CD4-positive, alpha-beta T cell (primary cell): Measurements from ENCODE around the gene ANKDD1B. TPM values are rescaled to one million over a fixed set of nuclear protein-coding genes. Genes with fewer than 3 reads are reported as not detected.

Experiments used
- ATAC-seq: fragments of 200-7000 bp; cut with Tn5 transposase; one replicate; pipeline ENCODE4 v1.10.0; 2022; ENCODE audit warnings: mild to moderate bottlenecking; ENCODE audit not compliant: poor library complexity
- CTCF ChIA-PET: fragments of 350-600 bp; sonication (Branson Sonifier 250); formaldehyde crosslinking; loops from one replicate; lab custom pipeline; 2021; ENCODE audit warnings: antibody characterized with exemption, inconsistent platforms; lab: Charles Lee
- POLR2A ChIA-PET: fragments of 350-600 bp; sonication (Branson Sonifier 250); formaldehyde crosslinking; loops from one replicate; lab custom pipeline; 2021; ENCODE audit warnings: antibody characterized with exemption, inconsistent platforms; lab: Charles Lee
- DNase-seq, 14 experiments: peaks; one replicate each; pipeline ENCODE4 v3.0.0-alpha.2; 2013 to 2020; ENCODE audit warnings: mixed read lengths in 2 of 14
- H3K27ac ChIP-seq, 2 donors: one replicate each; pipeline versions ENCODE4 v1.5.1 to v1.7.0; 2013; ENCODE audit warnings: low read length in 2 of 2, low read depth in 1 of 2, mild to moderate bottlenecking in 1 of 2
- H3K27me3 ChIP-seq, 2 experiments: 1 replicate in 1 of 2; 2 replicates in 1 of 2; pipeline versions ENCODE4 v1.6.1 to v1.7.0; 2013; ENCODE audit warnings: low read length in 2 of 2, control low read depth in 1 of 2, mild to moderate bottlenecking in 1 of 2, moderate library complexity in 1 of 2; ENCODE audit not compliant: insufficient read depth in 2 of 2, control insufficient read depth in 1 of 2
- H3K36me3 ChIP-seq: one replicate; pipeline ENCODE4 v1.6.1; 2013; ENCODE audit warnings: low read length, control low read depth; ENCODE audit not compliant: insufficient read depth
- H3K4me1 ChIP-seq: one replicate; pipeline ENCODE4 v1.6.1; 2013; ENCODE audit warnings: low read length, control low read depth; ENCODE audit not compliant: insufficient read depth
- H3K4me3 ChIP-seq: one replicate; pipeline ENCODE4 v1.5.1; 2013; ENCODE audit warnings: mild to moderate bottlenecking, low read length, moderate library complexity
- H3K9me3 ChIP-seq, 2 experiments: 1 replicate in 1 of 2; 2 replicates in 1 of 2; pipeline versions ENCODE4 v1.6.1 to v1.7.0; 2013; ENCODE audit warnings: low read length in 2 of 2, mild to moderate bottlenecking in 2 of 2, control low read depth in 1 of 2, moderate library complexity in 1 of 2; ENCODE audit not compliant: control insufficient read depth in 1 of 2, insufficient read depth in 1 of 2
- H3K27ac Mint-ChIP-seq: one replicate; pipeline ENCODE4 v1.8.0; 2020; ENCODE audit warnings: mixed read lengths
- H3K27me3 Mint-ChIP-seq: one replicate; pipeline ENCODE4 v1.8.0; 2021; ENCODE audit warnings: mixed read lengths
- H3K36me3 Mint-ChIP-seq: one replicate; pipeline ENCODE4 v1.8.0; 2021; ENCODE audit warnings: low read depth, mixed read lengths
- H3K4me1 Mint-ChIP-seq: one replicate; pipeline ENCODE4 v1.8.0; 2021; ENCODE audit warnings: low read depth, mixed read lengths
- H3K4me3 Mint-ChIP-seq: one replicate; pipeline ENCODE4 v1.8.0; 2020; ENCODE audit warnings: mild to moderate bottlenecking, mixed read lengths
- H3K9me3 Mint-ChIP-seq: one replicate; pipeline ENCODE4 v1.8.0; 2020; ENCODE audit warnings: mixed read lengths
- intact Hi-C, 2 experiments: fragments of 100-400 bp; cut with DNase I in 1 of 2; cut with micrococcal nuclease in 1 of 2; formaldehyde crosslinking; loops; one replicate each; pipeline versions ENCODE4 v1.15.1 to v1.9.0; 2023 to 2025; cut with DNase I, micrococcal nuclease
- total RNA-seq, 174 experiments: library from RNA in 2 of 174; stranded (reverse) in 2 of 174; gene quantifications; one replicate each; pipeline ENCODE4 v1.2.3 and lab custom pipeline; 2021 to 2026
- TF ChIP-seq, protein P1 (sequence below): fragments of 200-600 bp; IDR thresholded peaks from one replicate; pipeline ENCODE4 v1.8.0; 2022; ENCODE audit warnings: antibody characterized with exemption, mild to moderate bottlenecking

The ANKDD1B gene
- total RNA-seq, 2 experiments from 2014 or later = 0.30 TPM; not detected in 1

DNA sequence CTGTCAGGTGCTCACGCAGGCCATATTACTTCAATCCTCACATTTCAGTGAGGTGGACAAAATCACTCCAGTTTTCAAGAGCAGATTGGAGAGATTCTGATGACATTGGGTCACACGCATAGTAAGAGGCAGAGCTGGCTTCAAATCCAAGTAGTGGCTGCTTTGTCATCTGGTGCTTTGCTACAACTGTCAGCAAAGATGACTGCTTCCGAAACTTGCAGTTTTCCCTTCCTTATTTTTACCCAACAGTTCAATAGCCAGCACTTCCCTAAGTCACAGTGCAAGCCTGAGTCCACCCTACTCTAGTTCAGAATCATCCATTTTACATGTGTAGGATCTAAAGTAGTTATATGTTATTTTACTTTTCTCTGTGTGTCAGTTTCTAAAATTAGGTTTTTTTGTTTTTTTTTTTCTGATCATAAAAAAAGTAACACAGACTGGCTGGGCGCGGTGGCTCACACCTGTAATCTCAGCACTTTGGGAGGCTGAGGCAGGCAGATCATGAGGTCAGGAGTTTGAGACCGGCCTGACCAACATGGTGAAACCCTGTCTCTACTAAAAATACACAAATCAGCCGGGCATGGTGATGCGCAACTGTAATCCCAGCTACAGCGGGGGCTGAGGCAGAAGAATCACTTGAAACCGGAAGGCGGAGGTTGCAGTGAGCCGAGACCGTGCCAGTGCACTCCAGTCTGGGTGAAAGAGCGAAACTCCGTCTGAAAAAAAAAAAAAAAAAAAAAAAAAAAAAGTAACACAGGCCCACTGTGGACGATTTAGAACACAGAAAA, 49.6 kb downstream of the ANKDD1B start:
- Histone ChIP-seq H3K4me3 (no peak overlapping the region), H3K27ac (no peak overlapping the region), H3K9me3 (no peaks in the 10 kb centered on the region), H3K4me1 (no peaks in the 10 kb centered on the region), H3K27me3 (no peaks in the 10 kb centered on the region), H3K36me3 (no peaks in the 10 kb centered on the region)
- no peaks in the 10 kb centered on the region for H3K9me3 Mint-ChIP-seq
- H3K4me1 Mint-ChIP-seq = no peaks in the 10 kb centered on the region
- H3K27ac Mint-ChIP-seq = no peak overlapping the region
- intact Hi-C loops = no loop called here
- H3K27me3 Mint-ChIP-seq = no peaks in the 10 kb centered on the region
- H3K36me3 Mint-ChIP-seq = no peaks in the 10 kb centered on the region
- POLR2A ChIA-PET = no interaction called here
- DNase-seq (peak in 2 of 14 experiments; percentile 24 to 30), ATAC-seq (no peak)
- no peak overlapping the region for H3K4me3 Mint-ChIP-seq
- CTCF ChIA-PET = no interaction called here
- TF ChIP-seq, protein P1, sequence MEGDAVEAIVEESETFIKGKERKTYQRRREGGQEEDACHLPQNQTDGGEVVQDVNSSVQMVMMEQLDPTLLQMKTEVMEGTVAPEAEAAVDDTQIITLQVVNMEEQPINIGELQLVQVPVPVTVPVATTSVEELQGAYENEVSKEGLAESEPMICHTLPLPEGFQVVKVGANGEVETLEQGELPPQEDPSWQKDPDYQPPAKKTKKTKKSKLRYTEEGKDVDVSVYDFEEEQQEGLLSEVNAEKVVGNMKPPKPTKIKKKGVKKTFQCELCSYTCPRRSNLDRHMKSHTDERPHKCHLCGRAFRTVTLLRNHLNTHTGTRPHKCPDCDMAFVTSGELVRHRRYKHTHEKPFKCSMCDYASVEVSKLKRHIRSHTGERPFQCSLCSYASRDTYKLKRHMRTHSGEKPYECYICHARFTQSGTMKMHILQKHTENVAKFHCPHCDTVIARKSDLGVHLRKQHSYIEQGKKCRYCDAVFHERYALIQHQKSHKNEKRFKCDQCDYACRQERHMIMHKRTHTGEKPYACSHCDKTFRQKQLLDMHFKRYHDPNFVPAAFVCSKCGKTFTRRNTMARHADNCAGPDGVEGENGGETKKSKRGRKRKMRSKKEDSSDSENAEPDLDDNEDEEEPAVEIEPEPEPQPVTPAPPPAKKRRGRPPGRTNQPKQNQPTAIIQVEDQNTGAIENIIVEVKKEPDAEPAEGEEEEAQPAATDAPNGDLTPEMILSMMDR = no peak

GRCh38 chr5:75662061-75662460, 50.8 kb downstream of the ANKDD1B start:
- ATAC-seq (no peak), DNase-seq (no peak)
- POLR2A ChIA-PET = no interaction called here
- no peak overlapping the region for H3K4me3 ChIP-seq
- intact Hi-C loops = no loop called here
- H3K4me1 ChIP-seq = no peaks in the 10 kb centered on the region
- no peaks in the 10 kb centered on the region for H3K4me1 Mint-ChIP-seq
- no peak overlapping the region for H3K27ac ChIP-seq
- no peak overlapping the region for H3K4me3 Mint-ChIP-seq
- H3K9me3 ChIP-seq = no peaks in the 10 kb centered on the region
- no peaks in the 10 kb centered on the region for H3K27me3 Mint-ChIP-seq
- H3K9me3 Mint-ChIP-seq = no peaks in the 10 kb centered on the region
- H3K27me3 ChIP-seq = no peaks in the 10 kb centered on the region
- CTCF ChIA-PET = no interaction called here
- TF ChIP-seq, protein P1 = no peak
- H3K27ac Mint-ChIP-seq = no peak overlapping the region
- H3K36me3 Mint-ChIP-seq = no peaks in the 10 kb centered on the region
- no peaks in the 10 kb centered on the region for H3K36me3 ChIP-seq

- peaks cover 4% of the 10 kb centered on the region for H3K4me1 Mint-ChIP-seq
- no peak overlapping the region for H3K4me3 Mint-ChIP-seq
- TF ChIP-seq, protein P1 = no peak
- ChIA-PET CTCF (no interaction called here), POLR2A (no interaction called here)
- H3K27me3 ChIP-seq = no peaks in the 10 kb centered on the region
- H3K4me1 ChIP-seq = peaks cover 4% of the 10 kb centered on the region
- H3K4me3 ChIP-seq = no peak overlapping the region
- no peaks in the 10 kb centered on the region for H3K9me3 Mint-ChIP-seq
- no peaks in the 10 kb centered on the region for H3K27me3 Mint-ChIP-seq
- H3K27ac ChIP-seq = no peak overlapping the region
- H3K27ac Mint-ChIP-seq = no peak overlapping the region
- H3K36me3 Mint-ChIP-seq = no peaks in the 10 kb centered on the region
- H3K9me3 ChIP-seq = no peaks in the 10 kb centered on the region
- H3K36me3 ChIP-seq = no peaks in the 10 kb centered on the region
- intact Hi-C loops = no loop called here
- ATAC-seq (no peak), DNase-seq (no peak)
Observed at GRCh38 chr5:75663579-75664284, 52.5 kb downstream of the ANKDD1B start.
